Measurements from ENCODE around the gene ZNF415. TPM values are rescaled to one million over a fixed set of nuclear protein-coding genes. Genes with fewer than 3 reads are reported as not detected.
"Not testable (repeated sequence)": the region's sequence is repeated elsewhere in the genome, so short reads cannot be mapped to it uniquely, and the experiment has no call there.

Gene ZNF415
- not detected in 2 replicates for total RNA-seq (2014; rRNA removed; shearing (Covaris generic))
- not detected in 2 replicates for polyA plus RNA-seq (2014; cell fraction: nucleus; rRNA removed)

- no peak for DNase-seq (ENCODE audit: extremely low read depth, low read depth)
These were observed at the start of gene ZNF415 for GRCh38 chr19:53132141-53132991. TSS of gene ZNF415 (minus strand) at chr19:53132910. CDS start at chr19:53122676, 10,234 bp downstream.

GRCh38 chr19:53182202-53182601 is 49.5 kb upstream of the ZNF415 start:
- DNase-seq (ENCODE audit: extremely low read depth, low read depth), result no peak

GRCh38 chr19:53177986-53178385 is 45.3 kb upstream of the ZNF415 start:
- DNase-seq (ENCODE audit: extremely low read depth, low read depth), result no peak

GRCh38 chr19:53172889-53173288 is 40.2 kb upstream of the ZNF415 start:
- DNase-seq (ENCODE audit: extremely low read depth, low read depth), result no peak

- DNase-seq (ENCODE audit: extremely low read depth, low read depth), result no peak
These were observed 33.0 kb upstream of the ZNF415 start for GRCh38 chr19:53165691-53166091.

- no peak for DNase-seq (ENCODE audit: extremely low read depth, low read depth)
These were observed 28.4 kb upstream of the ZNF415 start for GRCh38 chr19:53161123-53161522.

- DNase-seq (ENCODE audit: extremely low read depth, low read depth), result no peak
These were observed 27.6 kb upstream of the ZNF415 start for GRCh38 chr19:53160350-53160749.

- no peak for DNase-seq (ENCODE audit: extremely low read depth, low read depth)
These were observed 25.5 kb upstream of the ZNF415 start for GRCh38 chr19:53158119-53158656.

- DNase-seq (ENCODE audit: extremely low read depth, low read depth), result no peak
These were observed 24.9 kb upstream of the ZNF415 start for GRCh38 chr19:53157626-53158025.

- no peak for DNase-seq (ENCODE audit: extremely low read depth, low read depth)
These were observed 24.1 kb upstream of the ZNF415 start for GRCh38 chr19:53156850-53157249.

GRCh38 chr19:53147645-53148044 is 14.9 kb upstream of the ZNF415 start:
- no peak for DNase-seq (ENCODE audit: extremely low read depth, low read depth)

- DNase-seq (ENCODE audit: extremely low read depth, low read depth), result no peak
These were observed 7.6 kb upstream of the ZNF415 start for GRCh38 chr19:53140351-53140750.

- DNase-seq (ENCODE audit: extremely low read depth, low read depth), result no peak
These were observed 3.7 kb upstream of the ZNF415 start for GRCh38 chr19:53136432-53136831.

GRCh38 chr19:53131727-53132126 is 983 bp downstream of the ZNF415 start:
- DNase-seq (ENCODE audit: extremely low read depth, low read depth), result no peak

GRCh38 chr19:53131085-53131590 is 1.6 kb downstream of the ZNF415 start:
- DNase-seq (ENCODE audit: extremely low read depth, low read depth), result no peak

- DNase-seq (ENCODE audit: extremely low read depth, low read depth), result no peak
These were observed 2.2 kb downstream of the ZNF415 start for GRCh38 chr19:53130506-53130905.

- DNase-seq (ENCODE audit: extremely low read depth, low read depth), result not testable (repeated sequence)
These were observed 5.8 kb downstream of the ZNF415 start for GRCh38 chr19:53126733-53127526.

GRCh38 chr19:53123400-53123799 is 9.3 kb downstream of the ZNF415 start:
- no peak for DNase-seq (ENCODE audit: extremely low read depth, low read depth)

GRCh38 chr19:53112286-53112685 is 20.4 kb downstream of the ZNF415 start:
- DNase-seq (ENCODE audit: extremely low read depth, low read depth), result no peak

GRCh38 chr19:53109527-53109926 is 23.2 kb downstream of the ZNF415 start:
- DNase-seq (ENCODE audit: extremely low read depth, low read depth), result no peak

Data from NCI-H460 (cell line).